Colonic mucosa (tissue), 4 donors: ENCODE results near the gene ANK3. TPM values are rescaled to one million over a fixed set of nuclear protein-coding genes. Genes with fewer than 3 reads are reported as not detected.

Experiments
- DNase-seq: peaks from one replicate; pipeline ENCODE4 v3.0.0-alpha.2; 2020
- H3K27ac ChIP-seq: fragments of 200-600 bp; one replicate; pipeline ENCODE4 v1.8.0; 2021
- H3K27me3 ChIP-seq: fragments of 200-600 bp; one replicate; pipeline ENCODE4 v1.8.0; 2021
- H3K36me3 ChIP-seq: fragments of 200-600 bp; one replicate; pipeline ENCODE4 v1.8.0; 2021
- H3K4me1 ChIP-seq: fragments of 200-600 bp; one replicate; pipeline ENCODE4 v1.8.0; 2021; ENCODE audit warnings: mild to moderate bottlenecking
- H3K4me3 ChIP-seq: fragments of 200-600 bp; one replicate; pipeline ENCODE4 v1.8.0; 2021
- H3K9ac ChIP-seq, 2 donors: one replicate each; pipeline ENCODE4 v1.7.0; 2013; ENCODE audit warnings: control low read depth in 2 of 2, low read depth in 2 of 2, low read length in 2 of 2
- H3K9me3 ChIP-seq: fragments of 200-600 bp; one replicate; pipeline ENCODE4 v1.8.0; 2021
- intact Hi-C: fragments of 100-400 bp; cut with DNase I; formaldehyde crosslinking; loops from one replicate; pipeline ENCODE4 v1.14.1; 2022
- total RNA-seq, 2 donors: library from RNA; stranded (reverse); fragmentation: NEBNext Ultra II Directional in 1 of 2; extraction: Animal tissue kit (Norgen Biotek cat#: 25700) in 1 of 2; gene quantifications; one replicate each; pipeline ENCODE4 v1.2.1, GENCODE V29; 2021
- TF ChIP-seq, protein P1 (sequence below): fragments of 200-600 bp; IDR thresholded peaks from one replicate; pipeline ENCODE4 v1.8.0; 2022; ENCODE audit warnings: antibody characterized with exemption, mild to moderate bottlenecking
- donor health status: healthy.
- donor health status: DM: no; HTN: no; CAD: no.
- donor health status: DM: no; HTN: no; CAD: no.

Gene ANK3
- total RNA-seq, 2 donors from 2014 or later = 34.6 to 82.8 TPM

DNA sequence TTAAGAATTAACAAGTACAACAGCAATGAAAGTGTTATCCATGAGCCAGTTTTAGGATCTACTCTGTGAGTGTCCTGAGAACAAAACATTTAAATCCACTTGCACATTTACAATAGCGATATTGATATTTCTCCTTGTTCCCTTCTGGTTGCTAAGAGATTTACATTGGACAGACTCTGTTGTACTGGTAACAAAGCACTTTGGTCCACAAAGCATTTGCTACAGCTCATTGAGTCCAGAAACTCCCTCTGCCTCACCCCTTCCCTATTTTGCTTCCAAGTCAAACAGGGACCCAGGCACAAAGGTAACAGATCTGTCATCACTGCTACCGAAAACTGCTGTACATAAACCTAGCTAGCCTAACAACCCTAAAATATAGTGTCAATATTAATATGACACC is 2.1 kb downstream of the ANK3 start:
- H3K9ac ChIP-seq = no peak overlapping the region
- intact Hi-C loops = no loop called here
- H3K9me3 ChIP-seq = no peaks in the 10 kb centered on the region
- H3K4me1 ChIP-seq = no peaks in the 10 kb centered on the region
- H3K36me3 ChIP-seq = no peaks in the 10 kb centered on the region
- TF ChIP-seq, protein P1, sequence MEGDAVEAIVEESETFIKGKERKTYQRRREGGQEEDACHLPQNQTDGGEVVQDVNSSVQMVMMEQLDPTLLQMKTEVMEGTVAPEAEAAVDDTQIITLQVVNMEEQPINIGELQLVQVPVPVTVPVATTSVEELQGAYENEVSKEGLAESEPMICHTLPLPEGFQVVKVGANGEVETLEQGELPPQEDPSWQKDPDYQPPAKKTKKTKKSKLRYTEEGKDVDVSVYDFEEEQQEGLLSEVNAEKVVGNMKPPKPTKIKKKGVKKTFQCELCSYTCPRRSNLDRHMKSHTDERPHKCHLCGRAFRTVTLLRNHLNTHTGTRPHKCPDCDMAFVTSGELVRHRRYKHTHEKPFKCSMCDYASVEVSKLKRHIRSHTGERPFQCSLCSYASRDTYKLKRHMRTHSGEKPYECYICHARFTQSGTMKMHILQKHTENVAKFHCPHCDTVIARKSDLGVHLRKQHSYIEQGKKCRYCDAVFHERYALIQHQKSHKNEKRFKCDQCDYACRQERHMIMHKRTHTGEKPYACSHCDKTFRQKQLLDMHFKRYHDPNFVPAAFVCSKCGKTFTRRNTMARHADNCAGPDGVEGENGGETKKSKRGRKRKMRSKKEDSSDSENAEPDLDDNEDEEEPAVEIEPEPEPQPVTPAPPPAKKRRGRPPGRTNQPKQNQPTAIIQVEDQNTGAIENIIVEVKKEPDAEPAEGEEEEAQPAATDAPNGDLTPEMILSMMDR = no peak
- no peaks in the 10 kb centered on the region for H3K27me3 ChIP-seq
- no peak overlapping the region for H3K4me3 ChIP-seq
- no peak for DNase-seq
- H3K27ac ChIP-seq = no peak overlapping the region

DNA sequence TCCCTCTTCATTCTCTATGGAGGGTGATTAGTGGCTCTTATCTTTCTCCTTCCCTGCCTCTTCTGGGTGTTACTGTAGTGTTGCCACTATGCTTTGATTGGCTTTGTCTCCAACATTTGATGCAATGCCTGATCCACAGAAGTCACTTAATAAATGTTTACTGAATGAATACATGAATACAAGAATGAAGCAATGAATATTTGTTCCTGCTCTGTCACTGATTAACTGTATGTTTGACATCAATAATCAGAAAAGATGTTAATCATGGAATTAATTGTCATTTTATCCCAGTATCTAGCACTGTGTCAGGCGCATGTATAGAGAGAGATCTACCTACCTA is 4.3 kb downstream of the ANK3 start:
- Histone ChIP-seq H3K9ac (no peak overlapping the region), H3K36me3 (no peaks in the 10 kb centered on the region), H3K27me3 (no peaks in the 10 kb centered on the region), H3K4me3 (no peak overlapping the region), H3K27ac (no peak overlapping the region), H3K9me3 (no peaks in the 10 kb centered on the region), H3K4me1 (no peaks in the 10 kb centered on the region)
- TF ChIP-seq, protein P1 = no peak
- no peak for DNase-seq
- intact Hi-C loops = no loop called here

DNA sequence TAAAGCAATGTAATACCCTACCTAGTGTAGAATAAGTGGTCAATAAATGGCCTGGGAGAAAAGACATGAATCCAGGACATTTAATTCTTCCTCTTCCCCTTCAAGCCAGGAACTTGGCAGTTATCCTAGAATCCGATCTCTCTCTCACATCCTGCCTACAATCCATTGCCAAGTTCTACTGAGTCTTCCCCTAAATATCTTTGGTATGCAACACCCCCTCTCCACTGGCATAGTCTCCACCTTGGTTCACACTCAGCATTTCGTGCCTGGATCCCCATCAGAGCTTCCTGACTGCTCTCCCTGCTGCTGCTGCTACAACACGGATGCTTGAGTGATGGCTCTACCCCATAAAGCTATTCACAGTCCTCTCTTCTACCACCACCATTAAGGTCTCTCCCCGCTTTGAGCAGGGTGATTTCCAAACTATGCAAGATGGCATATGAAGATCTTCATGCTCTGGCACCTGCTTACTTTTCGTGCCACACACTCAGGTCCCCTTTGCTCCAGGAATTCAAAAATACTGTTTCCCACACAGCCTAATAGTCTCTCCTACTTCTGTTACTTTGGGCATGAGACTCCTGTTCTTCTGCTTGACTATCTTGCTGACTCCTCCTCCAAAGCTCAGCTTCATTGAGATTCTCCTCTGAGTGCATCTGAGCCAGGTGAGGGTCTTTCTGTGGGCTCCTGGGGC is 4.8 kb downstream of the ANK3 start:
- Histone ChIP-seq H3K4me1 (no peaks in the 10 kb centered on the region), H3K4me3 (no peak overlapping the region), H3K27ac (no peak overlapping the region), H3K9me3 (no peaks in the 10 kb centered on the region), H3K27me3 (no peaks in the 10 kb centered on the region), H3K36me3 (no peaks in the 10 kb centered on the region), H3K9ac (no peak overlapping the region)
- intact Hi-C loops = no loop called here
- DNase-seq = no peak
- TF ChIP-seq, protein P1 = no peak

DNA sequence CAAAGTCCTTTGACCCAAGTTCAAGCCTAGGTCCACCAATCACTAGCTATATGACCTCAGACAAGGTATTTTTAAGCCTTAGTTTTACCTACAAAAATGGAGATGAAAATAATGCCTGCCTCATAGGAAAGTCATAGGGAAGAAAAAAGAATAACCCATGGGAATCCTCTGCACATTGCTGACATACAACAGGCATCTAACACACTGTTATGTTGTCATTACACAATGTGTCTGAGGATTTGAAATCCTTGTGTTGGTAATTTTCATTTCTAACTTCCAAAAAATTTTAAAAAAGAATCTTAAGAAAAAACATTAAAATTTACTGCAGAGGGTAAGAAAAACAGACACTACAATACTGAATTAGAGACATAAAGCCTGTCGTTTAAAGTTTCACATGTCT is 5.7 kb downstream of the ANK3 start:
- Histone ChIP-seq H3K9me3 (no peaks in the 10 kb centered on the region), H3K9ac (no peak overlapping the region), H3K4me1 (no peaks in the 10 kb centered on the region), H3K27ac (no peak overlapping the region), H3K27me3 (no peaks in the 10 kb centered on the region), H3K36me3 (no peaks in the 10 kb centered on the region), H3K4me3 (no peak overlapping the region)
- TF ChIP-seq, protein P1 = no peak
- intact Hi-C loops = no loop called here
- DNase-seq = no peak

DNA sequence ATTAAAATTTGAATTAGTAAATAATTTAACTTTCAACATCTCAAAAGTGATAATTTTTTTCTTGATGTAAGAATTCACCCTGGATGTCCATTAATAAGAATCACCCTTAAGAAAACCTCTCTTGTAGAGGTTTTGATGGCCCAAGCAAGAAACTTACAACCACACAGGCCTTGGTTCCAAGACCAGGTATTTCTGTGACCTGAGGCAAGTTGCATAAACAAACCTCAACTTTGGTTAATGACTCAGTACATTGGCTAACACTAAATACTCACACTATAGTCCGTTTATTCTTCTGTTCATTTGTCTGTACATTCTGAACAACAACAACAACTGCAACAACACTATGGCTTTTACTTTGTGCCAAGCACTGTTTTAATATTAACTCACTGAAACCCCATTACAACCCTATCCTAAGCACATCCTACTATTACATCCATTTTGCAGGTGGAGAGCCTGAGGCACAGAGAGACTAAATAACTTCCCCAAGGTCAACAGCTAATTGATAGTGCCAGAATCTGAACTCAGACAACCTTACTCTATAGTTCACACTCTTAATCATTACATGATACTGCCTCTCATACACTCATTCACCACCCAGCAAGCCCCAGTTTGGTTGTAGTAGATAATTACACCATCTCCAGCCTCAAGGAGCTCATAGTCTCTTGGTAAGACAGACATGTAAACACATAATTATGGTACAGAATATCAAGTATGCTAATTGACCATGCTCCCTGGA is 6.6 kb downstream of the ANK3 start:
- no peak overlapping the region for H3K4me3 ChIP-seq
- intact Hi-C loops = no loop called here
- H3K4me1 ChIP-seq = no peaks in the 10 kb centered on the region
- no peak overlapping the region for H3K27ac ChIP-seq
- no peaks in the 10 kb centered on the region for H3K36me3 ChIP-seq
- H3K9ac ChIP-seq = no peak overlapping the region
- TF ChIP-seq, protein P1 = no peak
- H3K9me3 ChIP-seq = no peaks in the 10 kb centered on the region
- no peaks in the 10 kb centered on the region for H3K27me3 ChIP-seq
- no peak for DNase-seq
